NB4 (cell line): ENCODE data around the gene TRIM37.

ENCODE experiments used
- DNase-seq: peaks from one replicate; pipeline ENCODE4 v3.0.0; 2010; ENCODE audit warnings: low read depth
- H3K4me3 ChIP-seq: one replicate; pipeline ENCODE4 v1.5.1; 2011; ENCODE audit warnings: mild to moderate bottlenecking, low read depth, low read length, moderate library complexity
- CTCF ChIP-seq: IDR thresholded peaks from one replicate; pipeline ENCODE4 v1.5.1; 2012; ENCODE audit warnings: low read depth, low read length
- MAX ChIP-seq: IDR thresholded peaks from 2 replicates; pipeline ENCODE4 v1.6.1; 2011; ENCODE audit warnings: low read depth, low read length
- MYC ChIP-seq: IDR thresholded peaks from 2 replicates; pipeline ENCODE4 v1.6.1; 2011; ENCODE audit warnings: low read depth, low read length
- POLR2A ChIP-seq: IDR thresholded peaks from 2 replicates; pipeline ENCODE4 v1.6.1; 2011; ENCODE audit warnings: mild to moderate bottlenecking; ENCODE audit not compliant: insufficient read length; ENCODE audit errors: extremely low read depth

TRIM37 gene

GRCh38 chr17:59124665-59125064 lies 18.0 kb upstream of the TRIM37 start:
- TF ChIP-seq MYC (no peak), MAX (no peak), CTCF (no peak), POLR2A (no peak)
- no peak for DNase-seq
- no peak overlapping the region for H3K4me3 ChIP-seq

GRCh38 chr17:59121901-59122480 lies 15.3 kb upstream of the TRIM37 start:
- no peak overlapping the region for H3K4me3 ChIP-seq
- TF ChIP-seq MAX (no peak), POLR2A (no peak), MYC (no peak), CTCF (no peak)
- DNase-seq = no peak

- H3K4me3 ChIP-seq = no peak overlapping the region
- TF ChIP-seq POLR2A = no peak
- no peak for TF ChIP-seq CTCF
- TF ChIP-seq MAX = no peak
- TF ChIP-seq MYC = no peak
Measured at GRCh38 chr17:59115474-59115873, 8.8 kb upstream of the TRIM37 start.

GRCh38 chr17:59111539-59111938 lies 4.9 kb upstream of the TRIM37 start:
- TF ChIP-seq MAX (no peak), POLR2A (no peak), CTCF (no peak), MYC (no peak)
- DNase-seq = no peak
- no peak overlapping the region for H3K4me3 ChIP-seq

More at GRCh38 chr17:59115474-59115873, 8.8 kb upstream of the TRIM37 start:
- DNase-seq = no peak

GRCh38 chr17:59110973-59111372 lies 4.3 kb upstream of the TRIM37 start:
- no peak for DNase-seq
- H3K4me3 ChIP-seq = no peak overlapping the region
- no peak for TF ChIP-seq MYC
- TF ChIP-seq CTCF = no peak
